GM19193 (cell line): ENCODE measurements around the gene ERC1.

Experiments
- POLR2A ChIP-seq: IDR thresholded peaks from 4 replicates; pipeline ENCODE4 v1.6.1; 2011; ENCODE audit not compliant: insufficient read depth, insufficient read length; ENCODE audit errors: extremely low read depth

ERC1 gene

GRCh38 chr12:1424674-1425395, 433.8 kb downstream of the ERC1 start:
- no peak for TF ChIP-seq POLR2A

DNA sequence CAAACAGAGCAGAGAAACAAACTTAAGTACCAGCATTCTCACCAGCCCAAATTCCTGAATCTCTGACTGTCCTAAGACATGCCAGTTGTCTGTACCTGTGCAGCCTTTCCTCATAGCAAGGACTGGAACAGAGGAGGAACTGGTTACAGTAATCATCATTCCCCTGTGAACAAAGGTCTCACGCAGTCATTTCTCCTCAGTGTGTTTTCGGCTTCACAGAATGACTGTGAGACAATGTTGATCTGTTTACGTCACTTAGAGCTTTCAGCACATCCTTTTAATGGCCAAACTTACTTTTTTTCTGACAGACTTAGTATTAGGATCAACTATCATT, 434.3 kb downstream of the ERC1 start:
- TF ChIP-seq POLR2A: no peak

DNA sequence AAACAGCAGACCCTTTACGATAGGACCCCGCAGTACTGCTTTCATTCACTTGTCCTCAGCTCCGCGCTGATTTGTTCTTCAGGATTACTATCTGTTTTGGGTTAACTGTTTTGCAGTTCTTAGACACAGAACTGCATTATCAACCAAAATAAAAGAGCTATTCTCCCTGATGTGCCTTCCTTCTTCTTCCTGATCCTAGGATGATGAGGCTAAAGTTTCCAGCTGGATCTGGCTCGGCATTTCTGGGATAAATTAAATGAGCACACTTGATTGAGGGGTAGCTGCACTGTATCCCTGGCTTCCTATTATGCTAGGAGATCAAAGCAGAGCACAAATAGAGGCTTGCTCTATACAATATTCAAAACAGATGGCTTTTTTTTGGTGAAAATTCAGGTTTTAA, 437.6 kb downstream of the ERC1 start:
- TF ChIP-seq POLR2A: no peak

DNA sequence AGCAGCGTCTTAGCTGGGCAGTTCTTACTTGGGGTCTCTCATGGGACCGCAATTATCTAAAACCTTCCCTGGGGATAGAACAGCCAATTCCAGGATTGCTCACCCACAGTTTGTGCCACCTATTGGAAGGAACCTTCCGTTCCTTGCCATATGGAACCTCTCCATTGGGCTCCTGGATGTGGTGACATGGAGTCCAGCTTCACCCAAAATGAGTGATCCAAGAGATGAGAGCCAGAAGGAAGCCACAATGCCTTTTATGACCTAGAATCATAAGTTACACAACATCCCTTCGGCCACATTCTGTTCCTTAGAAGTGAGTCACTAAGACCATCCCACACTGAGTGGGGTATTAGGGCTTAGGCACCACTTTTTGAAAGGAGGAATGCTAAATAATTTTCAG, 439.0 kb downstream of the ERC1 start:
- TF ChIP-seq POLR2A: no peak

DNA sequence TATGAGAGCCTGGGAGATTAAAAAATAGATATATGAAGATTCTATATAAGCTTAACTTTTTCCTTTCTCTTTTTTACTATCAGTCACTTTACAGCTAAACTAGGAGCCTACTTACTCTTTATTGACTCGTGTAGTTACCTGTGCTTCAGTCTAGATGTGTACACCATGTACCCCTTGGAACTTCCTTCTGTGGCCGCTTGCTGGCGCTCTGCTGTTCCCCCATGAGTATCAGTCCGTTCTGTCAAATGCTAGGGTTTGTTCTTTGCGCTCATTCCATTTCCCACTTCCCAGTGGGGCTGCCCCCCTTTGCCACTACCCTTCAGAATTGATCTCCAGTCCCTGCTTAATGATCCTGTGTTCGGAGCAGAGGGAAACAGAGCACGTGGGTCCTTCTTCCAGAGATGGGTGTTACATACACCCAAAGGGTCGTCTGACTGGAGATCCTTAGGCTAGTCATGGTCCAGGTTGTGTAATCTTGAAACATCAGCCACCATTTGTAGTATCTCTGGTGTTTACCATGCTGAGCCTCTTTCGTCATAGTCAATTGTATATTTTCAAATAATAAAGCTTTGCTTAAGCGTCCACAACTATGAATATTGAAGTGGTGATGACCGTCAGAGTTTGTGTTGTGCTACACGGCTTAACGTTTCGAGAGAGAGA, 443.4 kb downstream of the ERC1 start:
- no peak for TF ChIP-seq POLR2A

- no peak for TF ChIP-seq POLR2A
Observed at GRCh38 chr12:1435044-1435443, 444.0 kb downstream of the ERC1 start.

DNA sequence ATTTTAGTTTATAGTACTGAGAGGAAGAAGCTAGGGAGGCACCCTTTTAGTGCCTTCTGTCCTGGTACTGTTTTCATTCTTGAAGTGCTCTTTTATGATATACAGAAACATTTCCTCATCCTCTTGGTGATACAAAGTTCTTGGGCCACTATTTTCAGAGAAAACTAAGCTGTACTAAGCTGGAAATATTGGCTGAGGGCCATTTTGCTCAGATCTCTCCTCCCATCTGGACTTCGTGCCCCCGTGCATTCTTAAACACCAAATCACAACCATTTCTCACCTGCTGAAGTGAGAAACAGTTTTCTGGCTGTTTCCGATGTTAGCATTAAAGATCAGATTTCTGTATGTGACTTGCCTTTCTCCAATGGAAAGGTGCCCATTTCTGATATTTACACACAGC, 444.4 kb downstream of the ERC1 start:
- TF ChIP-seq POLR2A: no peak

DNA sequence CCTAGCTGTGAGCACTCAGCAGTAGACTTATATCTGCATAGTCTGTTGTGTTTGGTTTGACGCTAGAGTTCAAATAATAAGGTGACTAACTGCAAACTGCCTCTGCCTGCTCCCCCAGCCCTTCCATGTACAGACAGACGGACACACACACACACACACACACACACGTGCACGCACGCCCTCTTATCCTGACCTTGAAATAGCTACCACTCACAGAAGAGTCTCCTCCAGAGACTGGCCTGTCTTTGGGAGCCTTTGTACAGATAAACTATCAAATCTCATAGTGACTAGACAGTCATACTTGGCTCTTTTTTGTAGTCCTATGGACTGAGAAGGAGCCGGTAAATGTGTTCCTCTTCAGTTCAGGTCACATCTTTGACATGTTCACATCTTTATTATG, 445.0 kb downstream of the ERC1 start:
- no peak for TF ChIP-seq POLR2A

DNA sequence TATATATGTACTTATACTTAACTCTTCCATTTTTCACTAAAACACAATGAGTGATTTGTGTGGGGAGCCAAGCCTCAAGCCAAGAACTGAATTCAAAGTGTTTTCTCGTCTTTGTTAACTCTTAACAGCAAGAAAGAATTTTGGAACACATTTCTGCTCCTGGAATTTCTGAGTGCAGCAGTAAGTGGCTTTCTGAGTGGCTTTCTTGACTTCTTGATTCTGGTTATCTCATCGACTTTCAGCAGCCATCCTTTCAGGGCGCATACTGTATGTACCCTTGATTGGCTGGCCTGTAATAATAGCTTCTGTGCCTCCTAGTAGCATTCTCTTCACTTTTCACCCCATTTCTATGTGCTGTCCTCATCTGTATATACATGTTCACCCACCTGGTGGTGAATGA, 446.0 kb downstream of the ERC1 start:
- no peak for TF ChIP-seq POLR2A

DNA sequence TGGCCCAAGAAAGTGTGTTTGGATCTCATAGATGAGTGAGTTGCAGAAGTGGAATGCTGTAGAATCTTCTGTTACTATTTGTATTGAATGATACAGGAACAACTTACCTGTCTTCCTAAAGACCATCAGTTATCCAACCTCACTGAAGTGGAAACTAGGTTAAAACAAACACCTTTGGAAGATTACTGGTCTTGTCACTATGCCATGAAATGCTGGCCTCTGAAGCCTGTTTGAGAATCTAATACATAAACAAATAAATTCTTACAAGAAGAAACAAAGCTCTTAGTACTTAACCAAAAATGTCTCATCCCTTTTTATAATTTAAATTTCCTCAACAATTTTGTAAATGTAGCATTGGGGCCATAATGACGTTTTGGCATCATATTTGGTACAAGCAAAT, 448.2 kb downstream of the ERC1 start:
- TF ChIP-seq POLR2A: no peak

- TF ChIP-seq POLR2A: no peak
Observed at GRCh38 chr12:1439687-1440086, 448.7 kb downstream of the ERC1 start.

DNA sequence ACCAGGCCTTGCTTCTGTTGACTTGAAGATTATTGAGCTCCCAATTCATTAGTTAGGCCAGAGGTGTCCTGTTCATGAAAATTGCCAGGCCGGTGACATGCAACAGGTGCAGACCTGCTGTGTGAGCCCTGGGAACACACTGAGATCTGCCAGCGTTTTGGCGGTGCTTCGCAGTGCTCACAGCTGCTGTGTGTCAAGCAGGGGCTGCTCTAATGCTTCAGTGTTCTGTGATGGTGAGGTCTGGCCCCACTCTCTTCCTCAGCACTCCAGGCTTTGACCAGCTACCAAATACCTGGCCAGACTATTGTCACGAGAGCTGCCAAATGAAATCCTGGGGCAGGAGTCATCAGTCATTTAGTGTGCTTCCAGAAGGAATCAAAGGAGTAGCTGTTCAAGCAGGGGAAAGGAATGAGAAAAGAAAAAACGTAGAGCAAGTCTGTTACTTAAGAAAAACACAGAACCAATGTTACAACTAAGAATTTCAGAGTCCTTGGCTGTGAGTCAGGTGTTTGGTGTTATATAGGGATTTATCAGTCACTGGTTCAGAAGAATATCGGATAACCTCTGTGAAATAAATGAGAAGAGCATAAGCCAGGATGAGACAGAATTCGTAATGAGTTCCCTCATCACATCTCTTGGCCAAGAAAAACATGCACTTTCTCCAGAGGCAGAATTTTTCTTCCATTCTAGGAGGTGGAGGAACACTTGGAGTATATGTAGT, 452.6 kb downstream of the ERC1 start:
- TF ChIP-seq POLR2A: no peak

- no peak for TF ChIP-seq POLR2A
Observed at GRCh38 chr12:1444142-1444516, 453.1 kb downstream of the ERC1 start.

DNA sequence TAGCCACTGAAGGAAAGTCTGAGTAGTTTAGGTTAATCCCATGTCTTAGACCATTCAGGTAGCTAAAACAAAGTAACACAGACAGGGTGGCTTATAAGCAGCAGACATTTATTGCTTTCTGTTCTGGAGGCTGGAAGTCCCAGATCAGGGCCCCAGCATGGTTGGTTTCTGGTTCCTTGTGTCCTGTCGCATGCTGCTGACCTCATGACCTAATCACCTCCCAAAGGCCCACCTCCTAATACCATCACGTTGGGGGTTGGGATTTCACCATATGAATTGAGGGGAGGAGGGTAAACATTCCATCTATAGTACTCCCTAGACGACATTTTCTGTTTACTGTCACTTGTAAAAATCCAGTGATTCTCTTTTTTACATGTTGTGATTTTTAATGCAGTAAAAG, 454.8 kb downstream of the ERC1 start:
- TF ChIP-seq POLR2A: no peak

DNA sequence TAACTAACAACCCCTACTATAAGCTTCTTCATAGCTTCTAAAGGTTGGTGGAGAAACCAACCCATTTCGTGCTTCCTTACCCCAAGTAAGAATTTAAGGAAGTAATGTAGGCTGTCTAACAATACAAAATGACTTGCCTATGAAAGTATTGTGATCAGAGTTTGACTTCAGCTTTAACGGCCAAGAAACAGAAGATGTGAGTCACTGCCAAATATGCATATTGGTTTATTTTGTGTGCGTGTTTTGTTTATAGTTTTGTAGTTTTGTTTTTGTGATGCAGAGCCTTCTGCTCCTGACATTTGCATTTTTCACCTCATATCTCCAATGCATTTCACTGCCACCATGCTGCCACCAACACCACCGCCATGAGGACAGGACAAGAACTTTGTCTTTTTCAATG, 457.3 kb downstream of the ERC1 start:
- no peak for TF ChIP-seq POLR2A

- no peak for TF ChIP-seq POLR2A
Observed at GRCh38 chr12:1453810-1454209, 462.8 kb downstream of the ERC1 start.
